ENCODE measurements around the gene HSFX3. TPM values are rescaled to one million over a fixed set of nuclear protein-coding genes. Genes with fewer than 3 reads are reported as not detected.

Gene HSFX3
- total RNA-seq, 2 experiments from 2014 or later: not detected

DNA sequence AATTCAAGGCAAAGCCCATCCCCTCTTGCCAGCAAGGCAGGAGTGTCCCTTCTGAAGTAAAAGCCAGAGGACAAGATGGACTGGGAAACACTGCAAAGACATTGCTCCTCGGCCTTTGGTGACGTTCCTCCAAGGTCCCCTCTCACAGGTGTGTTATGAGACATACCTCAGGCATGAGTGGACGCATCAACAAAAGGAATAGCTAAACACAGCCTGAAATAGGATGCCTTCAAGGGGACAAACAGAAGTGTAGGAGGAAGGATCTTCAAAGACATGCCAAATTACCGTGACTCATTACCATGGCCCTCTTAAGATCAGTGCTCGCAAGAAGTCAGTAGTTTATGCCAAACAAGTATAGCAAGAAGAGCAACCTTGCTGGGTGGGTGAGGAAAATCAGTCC, 38.6 kb downstream of the HSFX3 start:
- no peak for ATAC-seq (ENCODE audit: poor library complexity)
- Histone ChIP-seq H3K4me3 (ENCODE audit: low read length) (no peak overlapping the region), H3K36me3 (ENCODE audit: insufficient read depth, low read length) (no peaks in the 10 kb centered on the region), H3K9me3 (ENCODE audit: control insufficient read depth in 1 of 2, insufficient read depth in 1 of 2, low read length in 2 of 2) (no peaks in the 10 kb centered on the region), H3K4me1 (ENCODE audit: insufficient read depth, low read length) (peaks cover 24% of the 10 kb centered on the region), H3K27ac (ENCODE audit: low read depth in 1 of 2, low read length in 2 of 2) (no peak overlapping the region), H3K27me3 (ENCODE audit: control insufficient read depth in 1 of 2, insufficient read depth in 2 of 2, low read length in 2 of 2) (no peaks in the 10 kb centered on the region)
- no peak for DNase-seq
- peaks cover 6% of the 10 kb centered on the region for H3K4me1 Mint-ChIP-seq (ENCODE audit: low read depth)
- CTCF ChIA-PET: interaction anchor here (2.8 kb wide), 1 partner anchor 29 kb away, joined by 22 read pairs; the partner anchor contains the start of gene EOLA1
- POLR2A ChIA-PET: interaction anchor here (1.1 to 3.1 kb wide), 2 partner anchors 29 to 194 kb away, joined by 3 to 18 read pairs; partner anchors contain the start of gene EOLA1
- H3K27me3 Mint-ChIP-seq: peaks cover 4% of the 10 kb centered on the region
- TF ChIP-seq CTCF (IDR thresholded peaks at IDR 0.05): no peak
- H3K27ac Mint-ChIP-seq: no peak overlapping the region
- no peaks in the 10 kb centered on the region for H3K36me3 Mint-ChIP-seq (ENCODE audit: low read depth)
- H3K9me3 Mint-ChIP-seq: no peaks in the 10 kb centered on the region
- no peak overlapping the region for H3K4me3 Mint-ChIP-seq
- intact Hi-C loops (cut with DNase I, micrococcal nuclease): no loop called here

GRCh38 chrX:149510386-149510785, 39.3 kb downstream of the HSFX3 start:
- no peak overlapping the region for H3K27ac Mint-ChIP-seq
- ChIA-PET POLR2A (interaction anchor here (1.1 kb wide), 1 partner anchor 195 kb away, joined by 3 read pairs; no protein-coding TSS in a partner anchor), CTCF (no interaction called here)
- intact Hi-C loops (cut with DNase I, micrococcal nuclease): no loop called here
- Histone ChIP-seq H3K36me3 (ENCODE audit: insufficient read depth, low read length) (no peaks in the 10 kb centered on the region), H3K9me3 (ENCODE audit: control insufficient read depth in 1 of 2, insufficient read depth in 1 of 2, low read length in 2 of 2) (no peaks in the 10 kb centered on the region), H3K4me1 (ENCODE audit: insufficient read depth, low read length) (peaks cover 31% of the 10 kb centered on the region), H3K4me3 (ENCODE audit: low read length) (no peak overlapping the region), H3K27ac (ENCODE audit: low read depth in 1 of 2, low read length in 2 of 2) (no peak overlapping the region), H3K27me3 (ENCODE audit: control insufficient read depth in 1 of 2, insufficient read depth in 2 of 2, low read length in 2 of 2) (no peaks in the 10 kb centered on the region)
- no peak for ATAC-seq (ENCODE audit: poor library complexity)
- H3K36me3 Mint-ChIP-seq (ENCODE audit: low read depth): no peaks in the 10 kb centered on the region
- H3K4me3 Mint-ChIP-seq: peak overlapping the region; percentile 69
- peaks cover 13% of the 10 kb centered on the region for H3K4me1 Mint-ChIP-seq (ENCODE audit: low read depth)
- no peaks in the 10 kb centered on the region for H3K9me3 Mint-ChIP-seq
- peak in 2 of 14 experiments; percentile 31 to 40 for DNase-seq
- no peak for TF ChIP-seq CTCF (IDR thresholded peaks at IDR 0.05)
- peaks cover 4% of the 10 kb centered on the region for H3K27me3 Mint-ChIP-seq

DNA sequence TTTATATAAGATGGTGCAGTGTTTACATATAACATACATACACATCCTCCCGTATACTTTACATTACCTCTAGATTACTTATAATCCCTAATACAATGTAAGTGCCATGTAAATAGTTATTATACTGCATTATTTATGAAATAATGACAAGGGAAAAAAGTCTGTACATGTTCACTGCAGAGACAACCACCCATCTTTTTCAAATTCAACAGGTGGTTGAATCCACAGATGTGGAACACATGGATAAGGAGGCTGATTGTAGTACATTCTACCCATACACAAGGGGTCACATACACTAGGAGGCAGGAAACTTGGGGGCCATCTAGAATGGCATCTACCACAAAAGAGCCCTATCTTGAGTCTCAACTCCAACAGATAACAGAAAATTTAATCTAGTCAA, 41.3 kb downstream of the HSFX3 start:
- H3K4me1 ChIP-seq (ENCODE audit: insufficient read depth, low read length): peaks cover 29% of the 10 kb centered on the region
- no peak for ATAC-seq (ENCODE audit: poor library complexity)
- TF ChIP-seq CTCF (IDR thresholded peaks at IDR 0.05): no peak
- H3K27me3 ChIP-seq (ENCODE audit: control insufficient read depth in 1 of 2, insufficient read depth in 2 of 2, low read length in 2 of 2): no peaks in the 10 kb centered on the region
- no peak overlapping the region for H3K4me3 Mint-ChIP-seq
- H3K36me3 Mint-ChIP-seq (ENCODE audit: low read depth): peaks cover 5% of the 10 kb centered on the region
- no peak overlapping the region for H3K4me3 ChIP-seq (ENCODE audit: low read length)
- no peaks in the 10 kb centered on the region for H3K36me3 ChIP-seq (ENCODE audit: insufficient read depth, low read length)
- CTCF ChIA-PET: interaction anchor here (0.8 kb wide), 1 partner anchor 15 kb away, joined by 3 read pairs; no protein-coding TSS in a partner anchor
- intact Hi-C loops (cut with DNase I, micrococcal nuclease): loop anchor here in 1 of 2 experiments (10.0 kb wide), 2 partner anchors 1186 to 1594 kb away; partner anchors contain the start of genes FMR1 and MTMR1
- H3K9me3 Mint-ChIP-seq: no peaks in the 10 kb centered on the region
- no peaks in the 10 kb centered on the region for H3K9me3 ChIP-seq (ENCODE audit: control insufficient read depth in 1 of 2, insufficient read depth in 1 of 2, low read length in 2 of 2)
- H3K27ac ChIP-seq (ENCODE audit: low read depth in 1 of 2, low read length in 2 of 2): no peak overlapping the region
- H3K4me1 Mint-ChIP-seq (ENCODE audit: low read depth): peaks cover 22% of the 10 kb centered on the region
- no peak for DNase-seq
- H3K27ac Mint-ChIP-seq: no peak overlapping the region
- H3K27me3 Mint-ChIP-seq: peaks cover 4% of the 10 kb centered on the region
- POLR2A ChIA-PET: no interaction called here
